Fibroblast of peridontal ligament (primary cell): Measurements from ENCODE around the gene CERS4.
A peak's percentile ranks its signal among the peaks of the same experiment; 100 is the strongest.
"Not testable (repeated sequence)": the region's sequence is repeated elsewhere in the genome, so short reads cannot be mapped to it uniquely, and the experiment has no call there.

Experiments
- DNase-seq: peaks from one replicate; pipeline ENCODE4 v3.0.0-alpha.2; 2010; ENCODE audit errors: extremely low read depth

The CERS4 gene

DNA sequence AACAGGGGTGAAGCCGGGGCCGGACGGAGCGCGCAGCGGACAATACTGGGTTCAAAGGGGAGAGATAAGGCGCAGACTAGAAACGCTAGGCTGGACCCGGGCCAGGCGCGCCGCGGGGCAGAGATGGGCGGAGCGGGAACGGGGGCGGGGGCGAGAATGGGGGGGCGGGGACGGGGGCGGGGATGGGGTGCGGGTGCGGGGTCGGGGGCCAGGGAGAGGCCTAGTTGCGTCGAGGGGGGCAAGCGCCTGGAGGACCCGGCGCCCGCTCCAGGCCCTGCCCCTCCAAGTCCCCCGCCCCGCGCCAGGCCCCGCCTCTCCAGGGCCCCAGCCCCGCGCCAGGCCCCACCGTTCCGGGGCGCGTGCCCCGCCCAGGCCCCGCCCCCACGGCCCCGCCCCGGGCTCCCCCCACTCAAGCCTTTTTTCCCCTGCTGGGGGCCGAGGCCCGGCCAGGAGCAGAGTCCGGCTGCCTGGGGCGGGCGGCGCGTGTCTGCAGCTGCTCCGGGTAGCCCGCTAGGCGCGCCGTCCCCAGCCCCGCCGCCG is at the start of gene CERS4:
Gene CERS4 (plus strand): TSS at position 449 of the 540 bp plus-strand sequence. CDS start 41,707 bp downstream, outside the sequence.
- DNase-seq: no peak

DNA sequence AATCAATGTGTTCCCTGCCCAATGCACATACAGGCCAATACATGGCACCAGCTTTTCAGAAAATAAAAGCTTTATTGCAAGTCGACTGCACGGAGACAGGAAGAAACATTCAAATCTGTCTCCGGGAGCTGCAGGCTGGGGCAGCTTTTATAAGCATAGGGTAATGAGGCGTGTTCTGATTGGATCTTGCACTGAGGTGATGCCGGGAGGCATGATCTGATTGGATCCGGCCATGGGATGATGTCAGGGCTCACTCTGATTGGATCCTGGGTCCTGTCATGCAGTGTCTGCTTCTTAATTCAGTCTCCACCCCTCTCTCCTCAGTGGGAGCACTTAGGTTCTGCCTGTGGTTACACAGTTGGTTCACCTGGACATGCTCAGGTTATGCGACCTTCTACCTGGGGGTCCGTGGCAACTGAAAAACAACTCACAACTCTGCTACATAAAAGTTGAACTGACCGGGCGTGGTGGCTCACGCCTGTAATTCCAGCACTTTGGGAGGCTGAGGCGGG is 48.0 kb upstream of the CERS4 start:
- no peak for DNase-seq

- DNase-seq: no peak
Measured at GRCh38 chr19:8163759-8164158, 45.4 kb upstream of the CERS4 start.

GRCh38 chr19:8167985-8168384 is 41.2 kb upstream of the CERS4 start:
- no peak for DNase-seq

- no peak for DNase-seq
Measured at GRCh38 chr19:8168537-8168936, 40.6 kb upstream of the CERS4 start.

DNA sequence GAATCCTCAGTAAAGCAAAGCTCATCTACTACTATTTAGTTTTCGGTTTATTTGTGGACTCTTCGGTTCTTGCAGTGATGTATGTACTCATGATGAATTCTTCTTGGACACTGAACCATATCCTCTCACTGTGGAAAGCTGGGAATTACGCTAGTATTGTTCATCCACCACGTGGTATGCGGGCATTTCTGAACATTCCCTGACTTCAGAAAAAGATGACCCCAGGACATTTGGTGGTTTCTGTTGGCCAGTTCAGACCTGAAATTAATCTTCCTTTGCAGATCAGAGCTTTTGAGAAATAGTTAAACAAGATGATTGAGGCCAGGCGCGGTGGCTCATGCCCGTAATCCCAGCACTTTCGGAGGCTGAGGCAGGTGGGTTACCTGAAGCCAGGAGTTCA is 34.5 kb upstream of the CERS4 start:
- DNase-seq: peak; percentile 60

DNA sequence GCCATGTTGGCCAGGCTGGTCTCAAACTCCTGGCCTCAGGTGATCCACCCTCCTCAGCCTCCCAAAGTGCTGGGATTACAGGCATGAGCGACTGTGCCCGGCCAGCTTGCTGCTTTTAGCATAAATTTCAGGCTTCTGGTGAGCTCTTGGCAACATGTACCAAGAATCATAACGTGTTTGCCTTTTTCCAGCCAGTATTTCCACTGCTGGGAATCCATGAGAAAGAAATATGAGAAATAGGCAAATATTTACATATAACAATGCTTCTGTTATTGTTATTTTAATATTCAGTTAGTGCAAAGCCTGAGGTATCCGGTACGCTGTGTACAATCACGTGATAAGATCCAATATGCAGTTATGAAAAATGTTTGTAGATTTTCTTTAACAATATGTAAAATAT is 29.2 kb upstream of the CERS4 start:
- DNase-seq: no peak

DNA sequence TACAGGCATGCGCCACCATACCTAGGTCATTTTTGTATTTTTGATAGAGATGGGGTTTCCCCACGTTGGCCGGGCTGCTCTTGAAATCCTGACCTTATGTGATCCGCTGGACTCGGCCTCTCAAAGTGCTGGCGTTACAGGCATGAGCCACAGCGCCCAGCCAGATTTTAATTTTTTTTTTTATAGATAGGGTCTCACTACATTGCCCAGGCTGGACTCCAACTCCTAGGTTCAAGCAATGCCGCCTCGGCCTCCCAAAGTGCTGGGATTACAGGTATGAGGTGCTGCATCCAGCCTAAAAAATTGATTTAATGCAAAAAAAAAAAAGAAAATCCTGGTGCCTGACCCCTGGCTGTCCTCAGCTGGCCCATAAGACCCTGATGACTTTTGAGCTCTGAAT is 24.9 kb upstream of the CERS4 start:
- DNase-seq: no peak

DNA sequence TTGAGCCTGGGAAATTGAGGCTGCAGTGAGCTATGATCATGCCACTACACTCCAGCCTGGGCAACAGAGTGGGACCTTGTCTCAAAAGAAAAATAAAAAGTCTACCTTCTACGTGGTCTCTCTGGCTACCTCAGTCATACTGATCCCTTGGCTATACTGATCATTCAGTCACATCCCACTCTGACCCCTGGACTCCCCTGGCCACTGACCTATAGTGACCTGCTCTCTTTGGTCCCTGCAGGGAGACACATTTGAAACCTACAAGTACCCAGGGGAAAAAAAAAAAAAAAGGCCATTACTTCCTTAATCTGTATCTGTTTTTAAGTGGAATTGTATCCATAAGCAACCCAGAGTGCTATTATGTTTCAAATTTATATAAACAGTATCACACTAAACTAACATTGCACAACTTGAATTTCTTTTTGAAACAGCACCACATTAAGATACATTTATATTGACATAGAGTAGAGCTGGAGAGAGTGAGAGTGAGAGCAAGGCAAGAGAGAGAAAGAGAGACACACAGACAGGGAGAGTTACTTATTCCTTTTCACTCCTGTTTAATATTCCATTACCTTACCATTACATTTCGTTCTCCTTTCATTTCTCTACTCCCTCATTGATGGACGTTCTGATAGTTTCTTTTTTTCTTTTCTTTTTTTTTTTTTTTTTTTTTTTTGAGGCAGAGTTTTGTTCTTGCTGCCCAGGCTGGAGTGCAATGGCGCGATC is 23.7 kb upstream of the CERS4 start:
- peak; percentile 14 for DNase-seq

DNA sequence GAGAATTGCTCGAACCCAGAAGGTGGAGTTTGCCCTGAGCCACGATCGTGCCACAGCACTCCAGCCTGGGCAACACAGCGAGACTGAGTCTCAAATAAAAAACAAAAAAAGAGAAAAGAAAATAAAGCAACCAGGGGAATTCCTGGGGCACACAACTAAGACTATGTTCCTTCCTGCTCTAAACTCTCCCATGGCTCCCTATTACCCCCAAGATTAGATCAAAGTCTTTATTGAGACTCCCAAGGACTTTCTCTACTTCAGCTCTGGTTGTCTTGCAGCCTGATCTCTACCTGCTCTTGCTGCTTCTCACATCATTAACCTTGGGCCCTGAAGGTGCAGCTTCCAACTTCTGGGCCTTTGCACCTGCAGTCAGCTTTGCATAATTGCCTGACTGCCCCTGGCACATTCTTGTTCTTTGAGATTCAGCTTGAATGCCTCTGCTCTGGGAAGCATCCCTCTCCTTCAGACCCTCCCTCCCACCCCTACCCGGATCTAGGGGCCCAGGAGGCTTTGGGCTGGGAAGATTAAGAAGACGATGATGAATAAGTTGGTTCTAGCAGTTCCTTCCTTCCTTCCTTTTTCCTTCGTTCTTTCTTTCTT is 16.8 kb upstream of the CERS4 start:
- DNase-seq: no peak

DNA sequence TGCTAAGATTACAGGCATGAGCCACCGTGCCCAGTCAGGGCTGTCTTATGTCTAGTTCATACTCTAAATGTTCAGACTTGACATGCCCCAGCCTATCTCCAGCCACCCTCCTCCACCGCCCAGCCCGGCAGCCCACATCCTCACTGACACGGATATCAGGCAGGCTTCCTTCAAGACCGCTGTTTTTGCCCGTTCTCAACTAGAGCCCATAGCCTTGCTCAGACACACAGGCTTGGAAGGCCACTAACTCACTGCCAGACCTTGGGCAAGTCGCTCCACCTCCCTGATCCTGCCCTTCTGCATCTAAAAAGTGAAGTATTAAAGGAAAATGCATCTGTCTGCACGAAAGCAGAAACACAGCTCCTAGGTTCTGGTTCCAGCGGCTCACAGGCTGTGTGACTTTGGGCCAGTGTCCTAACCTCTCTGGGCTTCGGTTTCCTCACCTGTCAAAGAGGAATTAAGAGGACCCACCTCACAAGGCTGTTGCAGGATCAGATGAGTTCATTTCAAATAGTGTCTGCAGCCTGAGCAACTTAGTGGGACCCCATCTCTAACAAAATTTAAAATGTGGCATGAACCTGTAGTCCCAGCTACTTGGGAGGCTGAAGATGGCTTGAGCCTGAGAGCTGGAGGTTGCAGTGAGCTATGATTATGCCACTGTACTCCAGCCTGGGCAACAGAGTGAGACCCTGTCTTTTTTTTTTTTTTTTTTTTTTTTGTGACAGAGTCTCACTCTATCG is 14.5 kb upstream of the CERS4 start:
- no peak for DNase-seq

- no peak for DNase-seq
Measured at GRCh38 chr19:8196271-8196927, 12.8 kb upstream of the CERS4 start.

- not testable (repeated sequence) for DNase-seq
Measured at GRCh38 chr19:8203288-8204120, 5.7 kb upstream of the CERS4 start.

- no peak for DNase-seq
Measured at GRCh38 chr19:8204961-8205360, 4.2 kb upstream of the CERS4 start.

GRCh38 chr19:8206147-8207087 is 2.8 kb upstream of the CERS4 start:
- no peak for DNase-seq

DNA sequence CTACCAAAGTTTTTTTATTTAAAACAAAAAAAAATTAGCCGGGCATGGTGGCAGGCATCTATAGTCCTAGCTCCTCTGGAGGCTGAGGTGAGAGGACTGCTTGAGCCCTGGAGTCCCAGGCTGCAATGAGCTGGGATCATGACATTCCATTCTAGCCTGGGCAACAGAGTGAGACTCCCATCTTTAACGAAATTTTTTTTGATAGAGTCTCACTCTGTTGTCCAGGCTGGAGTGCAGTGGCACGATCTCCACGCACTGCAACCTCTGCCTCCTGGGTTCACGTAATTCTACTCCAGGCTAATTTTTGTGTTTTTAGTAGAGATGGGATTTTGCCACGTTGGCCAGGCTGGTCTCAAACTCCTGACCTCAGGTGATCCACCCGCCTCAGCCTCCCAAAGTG is 1.8 kb upstream of the CERS4 start:
- not testable (repeated sequence) for DNase-seq

DNA sequence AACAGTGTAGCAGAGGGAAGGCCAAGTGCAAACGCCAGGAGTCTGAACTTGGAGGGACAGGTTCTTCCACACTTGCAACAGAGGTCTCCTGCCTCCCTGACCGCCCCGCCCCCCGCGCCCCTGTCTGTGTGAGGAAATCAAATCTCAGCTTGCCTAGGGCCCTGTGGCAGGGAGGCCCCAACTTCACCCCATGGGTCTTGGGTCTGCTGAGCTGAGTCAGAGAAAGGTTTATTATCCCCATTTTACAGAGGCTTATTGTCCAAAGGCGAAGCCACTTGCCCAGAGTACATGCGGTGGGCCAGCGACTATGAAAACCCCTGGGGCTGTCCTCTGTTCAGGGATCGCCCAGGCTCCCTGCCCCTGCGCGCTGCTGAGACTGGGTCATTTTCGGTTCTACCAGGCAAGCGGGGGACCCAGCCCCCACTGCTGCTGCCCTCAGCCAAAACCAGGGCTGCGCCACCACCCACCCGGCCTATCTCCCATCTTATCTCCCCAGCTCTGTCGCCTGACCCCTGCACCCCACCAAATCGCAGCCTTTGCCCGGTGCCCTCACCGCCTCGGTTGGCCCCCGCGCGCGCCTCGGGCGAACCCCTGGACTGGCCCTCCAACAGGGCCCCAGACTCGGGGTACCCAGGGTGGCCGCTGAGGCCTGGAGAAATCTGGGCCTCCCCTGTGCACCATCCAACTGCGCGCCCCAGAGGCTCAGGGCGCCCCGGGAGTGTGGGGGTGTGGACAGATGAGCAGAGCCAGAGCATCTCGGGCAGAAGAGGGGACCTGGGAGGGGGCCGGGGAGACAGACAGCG is 850 bp upstream of the CERS4 start:
- no peak for DNase-seq

GRCh38 chr19:8209462-8210378 is 550 bp downstream of the CERS4 start:
- no peak for DNase-seq
